Fibroblast of skin of right biceps (primary cell): Measurements from ENCODE around the gene GDF7.
A peak's percentile ranks its signal among the peaks of the same experiment; 100 is the strongest.

Experiments
- DNase-seq: peaks from one replicate; pipeline ENCODE4 v3.0.0-alpha.2; 2013

Gene GDF7

DNA sequence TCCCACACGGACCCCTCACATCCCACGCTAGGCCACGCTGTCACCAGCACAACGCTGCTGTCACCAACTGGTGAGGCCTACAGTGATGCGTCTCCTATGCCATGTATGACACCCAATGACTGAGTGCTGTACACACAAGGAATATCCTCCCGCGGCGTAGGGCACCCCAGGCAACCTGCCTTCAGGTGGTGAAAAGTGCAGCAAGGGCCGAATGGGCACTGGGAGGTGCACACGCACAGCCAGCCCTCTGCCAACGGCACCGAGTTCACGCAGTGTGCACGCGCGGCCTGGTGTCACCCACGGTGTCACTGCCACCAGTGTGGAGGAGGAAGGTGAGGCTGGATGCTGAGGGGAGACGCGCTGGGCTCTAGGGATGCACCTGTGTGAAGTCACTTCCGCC, 20.5 kb upstream of the GDF7 start:
- DNase-seq = no peak

GRCh38 chr2:20647211-20647610, 19.7 kb upstream of the GDF7 start:
- DNase-seq = no peak

GRCh38 chr2:20647738-20648137, 19.2 kb upstream of the GDF7 start:
- no peak for DNase-seq

DNA sequence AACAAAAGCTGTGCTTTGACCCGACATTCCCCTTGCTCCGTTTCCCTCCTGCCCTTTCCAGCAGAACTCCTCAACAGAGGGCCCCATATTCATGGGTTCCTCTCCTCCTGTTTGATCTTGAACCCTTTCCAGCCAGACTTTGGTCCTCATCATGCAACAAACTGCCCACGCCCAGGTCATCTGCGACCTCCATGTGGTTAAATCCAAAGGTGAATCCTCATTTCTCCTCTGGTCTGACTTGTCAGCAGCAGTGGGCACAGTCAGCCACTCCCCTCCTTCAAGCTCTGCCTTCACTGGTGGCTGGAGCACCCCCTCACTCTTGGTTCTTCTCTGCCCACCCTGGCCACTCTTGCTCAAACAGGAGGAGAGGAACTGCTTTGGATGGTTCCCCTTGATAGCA, 18.7 kb upstream of the GDF7 start:
- DNase-seq = no peak

- DNase-seq = no peak
Measured at GRCh38 chr2:20648831-20649230, 18.1 kb upstream of the GDF7 start.

DNA sequence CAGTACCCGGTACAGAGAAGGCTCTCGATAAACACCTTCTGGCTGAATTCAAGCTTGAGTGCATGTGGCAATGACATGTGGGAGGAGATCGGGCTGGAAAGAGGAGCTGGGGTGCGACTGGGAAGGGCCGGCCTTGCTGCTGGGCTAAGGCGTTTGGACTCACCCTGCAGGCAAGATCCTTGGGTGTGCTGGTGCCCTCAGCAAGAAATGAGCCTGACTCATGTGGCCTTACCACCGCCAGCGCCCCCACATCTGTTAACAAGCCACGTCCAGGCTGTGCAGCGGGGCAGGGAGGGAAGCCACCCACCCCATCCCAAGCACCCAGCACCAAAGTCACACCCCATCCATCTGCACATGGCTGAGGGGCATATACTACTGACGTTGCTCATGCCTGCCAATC, 17.4 kb upstream of the GDF7 start:
- no peak for DNase-seq

DNA sequence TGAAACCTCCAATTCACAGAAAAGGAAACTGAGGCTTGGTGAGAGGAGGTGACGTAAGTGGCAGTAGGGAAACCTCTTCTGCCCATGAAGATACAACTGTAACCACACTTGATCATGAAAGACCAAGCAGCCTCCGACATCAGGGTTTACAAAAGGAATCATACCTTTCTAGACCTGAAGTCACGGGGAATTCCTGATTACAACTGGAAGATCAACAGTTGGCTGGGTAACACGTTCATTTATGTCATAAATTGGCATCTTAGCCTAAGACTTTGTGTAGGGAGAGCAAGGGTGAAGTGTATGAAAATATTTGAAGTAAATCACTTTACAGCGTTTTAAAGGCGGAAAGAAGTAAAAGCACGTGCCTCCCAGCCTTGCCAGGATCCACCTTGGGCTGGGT, 17.0 kb upstream of the GDF7 start:
- no peak for DNase-seq

- DNase-seq = no peak
Measured at GRCh38 chr2:20650393-20650876, 16.5 kb upstream of the GDF7 start.

DNA sequence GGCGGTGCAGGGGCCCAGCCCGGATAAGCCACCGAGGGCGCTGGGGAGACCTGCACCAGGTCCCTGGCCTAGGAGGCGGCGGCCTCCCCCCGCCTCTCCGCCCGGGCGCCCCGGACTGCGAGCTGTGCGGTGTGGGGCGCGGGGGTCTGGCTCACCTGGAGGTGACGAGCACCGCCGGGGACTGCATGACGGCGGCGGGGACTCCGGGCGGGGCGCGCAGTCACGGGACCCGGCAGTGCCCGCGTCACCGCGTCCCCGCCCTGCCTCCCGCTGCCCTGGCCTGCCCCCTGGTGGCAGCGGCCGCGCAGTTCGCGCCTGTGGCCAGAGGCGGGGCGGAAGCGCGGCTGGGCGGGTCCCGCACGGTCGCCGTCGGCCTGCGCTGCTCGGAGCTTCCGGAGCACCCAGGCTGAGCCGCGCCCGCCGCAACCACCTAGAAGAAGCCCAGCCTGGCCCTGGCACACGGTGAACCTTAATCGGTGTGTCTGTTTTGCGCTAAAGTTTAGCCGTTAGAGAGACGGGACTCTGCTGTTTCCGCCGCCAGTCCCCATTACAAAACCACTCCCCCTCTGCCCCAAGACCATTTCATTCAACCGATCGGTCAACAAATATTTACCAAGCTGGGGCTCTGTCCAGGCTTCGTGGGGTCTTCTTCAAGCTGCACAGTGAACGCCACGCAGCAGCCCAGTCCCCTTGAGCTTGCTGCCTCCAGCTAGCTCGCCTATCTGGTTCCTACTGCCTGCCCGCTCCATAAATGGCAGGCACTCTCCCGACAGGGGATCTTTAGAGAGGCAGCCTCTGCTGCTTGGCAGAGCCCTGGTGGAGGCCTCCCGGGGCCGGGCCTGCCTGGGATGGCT, 15.8 kb upstream of the GDF7 start, which contains the start of gene HS1BP3:
TSS of gene HS1BP3 (minus strand) at position 222 of the 854 bp plus-strand sequence. CDS start at position 187, 35 bp downstream.
- peak; percentile 80 for DNase-seq

DNA sequence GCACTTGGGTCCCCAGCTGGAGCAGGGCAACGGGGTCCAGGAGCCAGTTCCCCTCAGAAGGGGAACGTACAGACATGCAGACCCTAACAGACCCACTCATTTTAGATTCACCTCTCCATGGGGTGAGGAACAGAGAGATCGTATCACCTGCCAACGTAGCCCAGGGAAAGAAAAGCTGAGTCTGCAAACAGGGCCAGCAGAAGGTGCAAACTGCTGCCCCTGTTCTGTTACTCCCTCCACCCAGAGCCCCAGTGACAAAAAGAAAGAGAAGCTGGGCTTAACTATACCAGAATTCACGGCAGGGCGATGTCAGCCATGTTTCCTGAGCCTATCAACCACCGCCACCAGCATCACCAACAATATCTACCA, 15.2 kb upstream of the GDF7 start:
- no peak for DNase-seq

- DNase-seq = no peak
Measured at GRCh38 chr2:20652141-20652540, 14.8 kb upstream of the GDF7 start.

DNA sequence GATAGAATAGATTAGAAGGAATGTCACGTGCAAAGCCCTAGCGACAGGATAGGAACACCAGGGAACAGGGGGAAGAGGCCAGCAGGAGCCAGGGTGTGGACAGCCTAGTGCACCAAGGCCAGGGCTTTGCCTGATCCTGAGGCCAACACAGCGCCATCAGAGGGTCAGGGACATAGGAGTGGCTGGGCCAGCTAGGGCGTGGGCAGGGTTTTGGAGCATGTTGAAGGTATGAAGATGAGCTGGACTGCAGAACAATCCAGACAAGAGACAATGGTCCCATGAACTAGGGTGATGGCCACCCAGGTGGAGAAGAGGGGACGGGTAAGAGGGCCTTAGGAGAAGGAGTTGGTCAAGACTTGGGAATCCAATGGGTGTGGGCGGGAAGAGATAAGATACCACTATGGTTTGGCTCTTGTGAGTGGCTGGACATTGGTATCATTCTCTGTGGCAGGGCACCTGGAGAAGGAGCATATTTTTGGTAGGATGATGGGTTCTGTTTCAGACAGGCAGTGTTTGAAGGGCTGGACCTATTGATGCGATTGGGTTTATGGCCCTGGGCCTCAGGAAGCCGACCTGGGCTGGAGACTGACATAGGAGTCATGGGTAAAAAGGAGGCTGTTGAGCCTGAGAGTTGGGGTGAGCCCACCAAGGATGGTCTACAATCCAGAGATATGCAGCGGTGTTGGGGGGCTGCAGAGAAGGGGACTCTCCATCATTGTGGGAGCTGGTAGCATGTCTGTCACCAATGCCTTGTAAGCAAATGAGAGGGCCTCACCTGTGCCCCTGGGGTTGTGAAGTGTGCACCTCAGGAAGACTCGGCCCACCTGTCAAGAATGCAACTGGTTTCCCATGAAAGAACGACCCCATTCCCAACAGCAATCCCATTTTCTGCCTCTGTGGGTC, 14.0 kb upstream of the GDF7 start:
- no peak for DNase-seq

DNA sequence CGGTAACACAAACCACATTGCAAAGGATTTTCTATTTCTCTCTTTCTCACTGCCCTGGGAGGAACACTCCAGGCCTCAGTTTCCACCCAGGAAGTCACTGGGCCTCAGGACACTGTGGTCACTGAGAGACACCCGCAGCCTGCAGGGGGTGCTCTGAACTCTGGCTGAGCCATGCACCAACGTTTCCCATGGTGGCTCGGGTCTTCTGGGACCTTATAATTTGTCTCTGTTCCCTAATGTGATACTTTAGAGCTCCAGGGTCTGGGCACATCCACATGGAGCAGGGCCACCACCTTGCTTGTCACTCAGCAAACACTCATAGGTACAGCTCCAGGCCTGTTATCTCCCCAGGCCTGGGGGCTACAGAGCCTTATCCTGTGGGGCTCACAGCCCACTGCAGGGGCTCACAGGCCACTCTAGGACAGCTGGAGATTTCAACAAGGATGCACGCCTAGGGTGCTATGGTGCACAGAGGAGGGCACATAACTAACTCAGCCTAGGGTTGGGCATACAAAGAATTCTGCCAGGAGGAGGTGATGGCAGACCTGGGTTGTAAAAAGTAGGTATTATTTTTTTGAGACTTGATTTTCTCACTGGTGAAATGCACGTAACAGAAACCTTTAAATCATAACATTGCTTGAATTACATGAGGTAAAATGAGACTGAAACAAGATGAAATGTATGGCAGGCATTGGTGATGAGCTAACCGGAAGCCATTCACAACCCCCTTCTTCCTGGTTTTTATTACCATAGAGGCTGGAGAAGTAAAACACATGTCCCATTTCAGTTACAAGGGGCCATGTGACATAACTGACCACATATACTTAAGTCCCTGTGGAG, 13.0 kb upstream of the GDF7 start:
- no peak for DNase-seq

- DNase-seq = no peak
Measured at GRCh38 chr2:20654535-20654813, 12.5 kb upstream of the GDF7 start.

GRCh38 chr2:20656561-20656960, 10.4 kb upstream of the GDF7 start:
- no peak for DNase-seq

- DNase-seq = no peak
Measured at GRCh38 chr2:20657522-20658235, 9.3 kb upstream of the GDF7 start.

GRCh38 chr2:20660506-20661420, 6.2 kb upstream of the GDF7 start:
- DNase-seq = no peak

- DNase-seq = peak; percentile 65
Measured at GRCh38 chr2:20661421-20662307, 5.3 kb upstream of the GDF7 start.

- no peak for DNase-seq
Measured at GRCh38 chr2:20662308-20662937, 4.5 kb upstream of the GDF7 start.
